ENCODE measurements around the gene TMOD1.

- no peak for TF ChIP-seq POLR2AphosphoS5 (IDR thresholded peaks at IDR 0.05)
- TF ChIP-seq CTCF (IDR thresholded peaks at IDR 0.05) = no peak
- no peak for TF ChIP-seq POLR2A (IDR thresholded peaks at IDR 0.05)
Measured at GRCh38 chr9:97516111-97516510, 14.6 kb downstream of the TMOD1 start.

Data from breast epithelium (tissue), 3 donors.